Hematopoietic multipotent progenitor cell treated with erythropoietin and hydrocortisone succinate and interleukin-3 and kit ligand, for 4 days (in vitro differentiated cells): ENCODE results near the gene HNRNPL.
"Not testable (repeated sequence)": the region's sequence is repeated elsewhere in the genome, so short reads cannot be mapped to it uniquely, and the experiment has no call there.

Experiments used
- DNase-seq: peaks from one replicate; pipeline ENCODE4 v3.0.0-alpha.2; 2015

HNRNPL gene

DNA sequence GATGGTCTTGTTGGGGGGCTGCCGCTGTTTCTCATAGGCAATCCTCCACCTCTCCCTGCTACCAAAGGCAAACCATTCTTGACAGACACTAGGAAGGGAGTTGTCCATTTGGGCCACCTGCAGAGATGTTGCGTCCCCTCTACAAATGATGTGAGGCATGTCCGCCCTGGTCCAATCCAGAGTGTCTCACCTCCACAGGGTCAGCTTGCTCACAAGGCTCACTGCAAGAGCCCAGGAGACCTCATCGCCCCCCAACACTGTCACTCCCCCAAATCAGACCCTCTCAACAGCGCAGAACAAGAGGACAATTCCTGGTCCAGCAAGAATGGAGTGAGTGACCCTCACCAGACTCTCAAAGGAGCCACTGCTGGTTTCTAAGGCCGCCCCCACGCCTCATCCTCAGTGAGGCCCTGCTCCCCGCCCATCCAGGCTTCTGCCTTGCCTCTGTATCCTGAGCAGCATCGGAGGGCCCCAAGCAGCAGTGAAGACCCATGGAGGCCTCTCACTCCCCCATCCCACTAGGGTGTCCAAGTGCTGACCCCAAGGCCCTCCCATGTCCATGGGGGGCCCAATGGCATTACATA, 6.5 kb downstream of the HNRNPL start:
- DNase-seq, result peak; percentile 2

DNA sequence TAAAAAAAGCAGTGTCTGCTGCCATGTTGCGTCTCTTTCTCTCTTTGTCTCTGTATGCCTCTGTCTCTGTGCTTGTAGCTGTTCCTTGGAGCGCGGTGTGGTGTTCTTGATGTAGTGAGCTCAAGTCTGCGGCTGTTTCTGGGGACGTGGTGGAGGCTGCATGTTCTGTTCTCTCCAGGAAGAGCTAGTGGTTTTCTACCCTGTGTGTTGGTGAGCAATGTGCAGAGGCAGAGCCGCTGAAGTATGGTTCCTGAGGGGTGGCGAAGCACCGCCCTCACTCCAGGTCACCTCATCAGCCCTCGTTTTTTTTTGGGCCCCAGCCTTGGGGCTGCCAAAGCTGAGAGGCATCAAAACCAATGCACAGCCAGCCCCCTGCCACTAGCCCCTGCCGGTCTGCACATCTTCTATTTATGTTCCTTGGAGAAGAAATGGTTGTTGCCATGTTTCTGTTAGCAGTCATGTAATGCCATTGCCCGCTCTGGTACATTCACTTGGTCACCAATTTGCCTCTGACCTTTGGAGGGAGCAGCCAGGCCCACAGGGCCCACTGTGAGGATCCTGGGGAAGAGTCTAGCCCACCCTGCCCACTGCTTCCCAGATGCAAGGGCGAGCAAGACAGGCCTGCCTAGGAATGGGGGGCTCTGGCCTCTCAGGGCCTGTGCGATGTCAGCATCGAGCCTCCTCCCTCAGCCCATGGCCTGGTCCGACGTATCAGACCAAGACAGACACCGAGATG, 7.2 kb downstream of the HNRNPL start:
- DNase-seq, result no peak

DNA sequence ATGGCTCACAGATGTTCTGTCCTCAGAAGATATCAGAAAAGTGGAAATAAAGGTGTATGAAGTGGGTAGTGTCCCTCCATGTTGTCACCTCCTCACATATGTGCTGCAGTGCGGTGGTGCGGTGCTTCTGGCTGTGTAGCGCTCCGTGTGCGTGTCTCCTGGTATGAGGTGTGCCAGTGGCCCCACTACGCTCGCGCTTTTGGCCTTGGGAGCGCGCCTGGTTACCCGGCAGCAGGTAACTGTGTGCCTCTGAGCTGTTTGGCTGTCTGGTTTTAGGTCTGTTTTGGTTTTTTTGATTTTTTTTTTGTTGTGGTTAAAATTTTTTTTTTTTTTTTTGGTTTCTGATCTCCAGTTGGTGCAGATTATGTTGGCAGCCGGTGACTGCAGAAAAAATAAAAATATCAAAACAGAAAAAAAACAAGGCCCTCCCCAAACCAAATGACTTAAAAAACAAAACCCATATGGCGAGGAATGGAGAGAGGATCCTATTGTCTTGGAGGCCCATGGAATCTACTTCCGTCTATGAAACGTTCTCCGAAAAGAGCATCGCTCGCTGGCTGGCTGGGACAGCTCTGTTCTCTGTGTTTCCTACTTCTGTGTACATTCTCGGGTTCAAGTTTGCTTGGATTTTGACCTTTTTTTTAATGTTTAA, 7.9 kb downstream of the HNRNPL start:
- DNase-seq, result no peak

- no peak for DNase-seq
These were observed 8.5 kb downstream of the HNRNPL start for GRCh38 chr19:38841180-38841766.

GRCh38 chr19:38840583-38840968, 9.2 kb downstream of the HNRNPL start:
- DNase-seq, result no peak

DNA sequence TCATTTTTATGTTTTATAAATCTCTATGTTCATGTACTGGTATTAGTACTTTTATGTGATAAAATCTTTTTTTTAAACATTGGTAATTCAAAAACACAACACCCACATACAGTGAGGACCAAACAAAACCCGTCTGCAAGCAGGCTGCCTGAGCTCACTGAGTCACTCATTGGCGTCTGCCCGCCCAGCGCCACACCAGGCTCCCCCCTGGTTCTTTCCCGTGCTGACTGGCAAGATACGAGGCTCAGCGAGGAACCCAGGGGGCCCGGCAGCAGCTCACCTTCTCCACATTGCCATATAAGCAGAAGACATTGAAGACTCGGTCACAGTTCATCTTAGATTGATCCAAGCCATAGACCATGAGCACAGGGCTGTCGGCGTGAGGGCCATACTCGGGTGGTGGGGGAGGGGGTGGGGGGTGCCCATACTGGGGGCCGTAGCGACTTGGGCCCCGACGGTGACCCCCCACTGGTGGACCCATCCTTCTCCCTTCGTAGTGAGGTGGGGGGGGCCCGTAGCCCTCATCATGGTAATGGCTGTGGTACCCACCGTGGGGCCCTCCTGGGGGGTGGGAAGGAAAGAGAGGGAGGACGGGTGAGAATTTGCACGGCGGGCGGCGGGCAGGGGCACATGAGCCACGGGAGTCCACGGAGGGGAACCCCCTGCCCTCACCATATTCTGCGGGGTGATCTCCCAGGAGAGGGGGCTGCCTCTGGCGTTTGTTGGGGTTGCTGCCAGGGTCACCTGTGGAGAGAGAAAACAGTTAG, 9.8 kb downstream of the HNRNPL start:
- no peak for DNase-seq

DNA sequence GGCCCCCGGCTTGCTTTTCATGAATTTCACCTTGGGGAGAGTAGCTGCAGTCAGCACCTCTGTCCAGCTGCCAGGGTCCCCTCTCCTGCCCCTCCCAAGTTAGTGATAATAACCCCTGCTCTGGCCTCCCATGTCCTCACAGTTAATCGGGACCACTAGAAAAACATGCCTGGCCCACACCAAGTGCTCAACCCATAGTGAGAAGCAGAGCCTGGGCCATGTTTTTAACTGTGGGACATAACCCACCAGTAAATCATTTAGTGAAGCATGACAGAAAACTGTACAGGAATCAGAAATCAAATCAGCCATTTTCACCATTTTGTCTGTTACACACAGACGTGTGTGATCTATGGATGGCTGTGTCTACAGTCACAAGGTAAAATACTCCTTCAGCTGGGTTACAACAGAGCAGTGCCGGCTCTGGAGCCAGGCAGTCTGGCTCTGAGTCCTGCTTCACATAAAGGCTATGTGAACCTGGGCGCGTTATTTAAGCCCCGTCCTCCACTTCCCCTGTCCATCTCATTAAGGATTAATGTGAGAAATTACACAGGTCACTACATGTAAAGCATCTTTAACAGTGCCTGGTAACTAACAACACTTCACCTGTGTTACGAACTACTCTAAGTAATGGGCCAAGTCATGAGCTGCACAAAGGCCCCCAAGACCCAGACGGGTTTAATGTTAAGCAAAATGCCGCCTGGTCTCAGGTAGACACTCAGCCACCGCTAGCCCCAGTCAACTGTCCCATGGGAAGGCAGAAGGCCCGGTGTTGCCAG, 10.6 kb downstream of the HNRNPL start:
- no peak for DNase-seq

DNA sequence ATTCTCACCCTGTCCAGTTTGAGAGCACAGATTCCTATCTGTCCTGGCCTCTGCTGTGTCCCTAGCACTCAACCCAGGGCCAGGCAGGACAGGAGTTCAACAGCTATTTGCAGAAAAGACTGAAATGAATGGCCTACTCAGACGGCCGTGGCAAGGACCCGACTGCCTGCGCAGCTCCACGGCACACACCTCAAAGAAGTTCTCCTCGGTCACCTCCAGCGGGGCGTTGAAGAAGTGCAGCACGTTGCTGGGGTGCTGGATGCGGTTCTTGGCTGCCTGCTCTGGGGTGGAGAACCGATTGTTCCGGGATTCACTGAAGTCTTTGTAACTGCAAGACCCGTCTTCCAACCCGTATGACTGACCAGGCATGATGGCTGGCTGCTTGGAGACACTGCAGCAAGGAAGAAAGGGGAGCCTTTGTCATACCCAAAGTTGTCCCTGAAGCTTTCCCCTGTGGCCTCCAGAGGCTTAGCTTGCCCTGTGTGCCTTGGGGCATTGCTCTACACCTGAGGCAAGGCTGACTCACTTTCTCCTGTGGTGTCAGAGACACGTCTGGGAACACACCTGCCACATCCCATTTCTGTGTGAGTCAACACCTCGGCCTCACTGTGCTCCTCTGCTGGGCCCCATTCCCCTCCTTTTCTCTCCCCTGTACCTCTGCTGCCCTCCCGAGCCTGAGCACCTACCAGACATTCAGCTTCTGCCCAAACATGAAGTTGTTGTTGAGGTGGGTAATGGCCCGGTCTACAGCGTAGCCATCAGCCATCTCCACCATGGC, 11.4 kb downstream of the HNRNPL start:
- no peak for DNase-seq

GRCh38 chr19:38837656-38838121, 12.1 kb downstream of the HNRNPL start:
- DNase-seq, result no peak

- no peak for DNase-seq
These were observed 12.7 kb downstream of the HNRNPL start for GRCh38 chr19:38836983-38837626.

DNA sequence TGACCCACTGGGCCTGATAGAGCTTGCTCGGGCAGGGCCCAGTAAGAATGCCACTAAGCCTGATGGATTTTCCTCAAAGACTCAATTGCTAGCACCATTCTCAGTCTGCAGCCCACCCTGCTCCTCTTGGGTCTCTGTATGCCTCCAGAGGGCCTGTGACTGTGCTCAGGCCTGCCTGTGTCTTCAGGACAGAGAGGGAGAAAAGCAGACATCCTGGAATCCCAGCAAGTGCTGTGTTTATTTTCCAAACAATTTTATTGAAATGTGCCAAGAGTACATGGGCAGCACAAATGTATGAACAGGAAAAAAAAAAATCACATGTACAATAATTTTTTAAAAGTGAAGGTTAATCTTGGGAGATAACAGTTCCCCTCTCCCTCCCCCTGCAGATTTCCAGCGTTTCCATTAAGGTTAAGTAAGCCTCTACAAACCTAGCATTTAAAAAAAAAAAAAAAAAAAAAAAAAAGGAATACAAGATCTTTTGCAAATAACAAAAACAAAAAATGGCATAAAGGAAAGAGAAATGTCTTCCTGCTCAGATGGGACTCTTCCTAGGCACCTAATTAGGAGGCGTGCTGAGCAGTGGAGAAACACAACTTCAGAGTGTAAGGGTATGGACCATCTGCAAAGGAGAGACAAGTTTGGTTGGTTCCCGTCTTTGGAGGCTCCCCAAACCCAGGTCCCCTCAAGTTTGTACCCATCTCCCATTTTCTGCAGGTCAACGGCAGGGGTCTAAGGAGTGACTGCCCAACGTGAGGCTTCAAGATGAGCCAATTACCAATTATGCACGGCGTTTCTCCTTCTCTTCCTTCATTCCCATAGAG, 13.4 kb downstream of the HNRNPL start:
- no peak for DNase-seq

- DNase-seq, result no peak
These were observed 15.2 kb downstream of the HNRNPL start for GRCh38 chr19:38834590-38834989.

DNA sequence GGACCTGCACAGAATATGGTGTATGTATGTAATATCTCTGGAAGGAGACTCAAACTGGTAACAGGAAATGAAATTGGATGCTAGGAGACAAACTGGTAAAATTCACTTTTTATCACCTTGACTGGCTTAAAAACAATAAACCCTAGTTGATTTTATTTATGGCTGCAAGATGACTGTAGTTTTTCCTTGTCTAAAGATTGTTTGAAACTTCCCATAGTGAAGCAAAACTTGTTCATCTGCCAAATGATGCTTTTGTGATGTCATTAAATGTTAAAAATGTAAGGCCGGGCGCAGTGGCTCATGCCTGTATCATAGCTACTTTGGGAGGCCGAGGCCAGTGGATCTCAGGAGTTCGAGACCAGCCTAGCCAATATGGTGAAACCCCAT, 15.7 kb downstream of the HNRNPL start:
- no peak for DNase-seq

DNA sequence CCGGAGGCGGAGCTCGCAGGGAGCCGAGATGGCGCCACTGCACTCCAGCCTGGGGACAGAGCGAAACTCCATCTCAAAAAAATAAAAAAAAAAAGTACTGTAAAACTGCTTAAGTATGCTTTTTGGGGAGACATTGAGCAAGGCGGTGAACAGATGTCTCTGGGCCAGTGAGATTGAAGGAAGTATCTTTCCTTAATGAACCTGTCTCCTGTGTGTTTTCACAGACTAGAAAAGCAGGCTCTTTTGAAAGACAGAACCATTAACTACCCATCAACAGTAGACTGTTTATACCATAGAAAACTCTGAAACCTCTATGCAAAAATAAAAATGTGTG, 16.7 kb downstream of the HNRNPL start:
- DNase-seq, result no peak

DNA sequence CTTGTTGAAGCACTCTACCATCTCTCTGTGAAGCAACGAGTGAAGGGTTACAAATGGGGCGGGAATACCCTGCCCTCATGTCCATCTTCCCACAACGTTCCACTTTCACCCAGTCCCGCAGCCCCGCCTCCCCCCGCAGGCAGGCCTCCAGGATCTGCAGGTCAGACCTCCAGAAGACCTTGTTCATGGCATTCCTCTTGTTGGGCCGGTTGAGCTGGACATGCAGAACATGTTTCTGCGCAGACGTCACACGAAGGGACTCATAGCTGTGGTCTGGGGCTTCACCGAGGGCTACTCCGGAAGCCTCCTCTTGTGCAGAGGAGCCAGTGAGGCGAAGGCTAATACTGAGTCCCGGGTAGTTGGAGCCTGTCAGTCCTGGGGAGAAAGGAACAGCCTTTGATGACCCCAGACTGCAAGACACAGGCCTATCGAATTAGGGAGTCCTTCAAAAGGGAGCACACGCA, 18.6 kb downstream of the HNRNPL start:
- peak; percentile 63 for DNase-seq

DNA sequence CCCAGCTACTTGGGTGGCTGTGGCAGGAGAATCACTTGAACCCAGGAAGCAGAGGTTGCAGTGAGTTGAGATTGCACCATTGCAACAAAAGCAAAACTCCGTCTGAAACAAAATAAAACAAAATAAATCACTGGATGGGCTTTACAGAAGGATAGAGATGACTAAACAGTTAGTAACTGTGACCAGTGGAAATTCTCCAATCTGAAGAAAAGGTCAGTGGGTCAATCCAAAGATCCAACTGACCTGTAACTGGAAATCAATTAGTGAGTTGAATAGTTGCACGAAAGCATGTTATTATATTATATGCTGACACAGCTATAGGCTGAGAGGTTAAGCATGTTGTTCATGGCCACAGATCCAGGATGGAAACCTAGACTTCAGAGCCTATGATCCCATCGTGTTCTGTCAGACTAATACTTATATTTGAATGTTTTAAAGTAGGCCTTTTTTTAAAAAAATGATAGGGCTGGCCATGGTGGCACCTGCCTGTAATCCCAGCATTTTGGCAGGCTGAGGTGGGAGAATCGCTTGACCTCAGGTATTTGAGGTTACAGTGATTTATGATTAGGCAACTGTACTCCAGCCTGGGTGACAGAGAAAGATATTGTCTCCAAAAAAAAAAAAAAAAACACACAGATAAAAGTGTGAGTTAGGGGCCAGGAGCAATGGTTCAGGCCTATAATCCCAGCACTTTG, 19.6 kb downstream of the HNRNPL start:
- DNase-seq, result no peak

- peak; percentile 45 for DNase-seq
These were observed 20.6 kb downstream of the HNRNPL start for GRCh38 chr19:38829203-38829602.

GRCh38 chr19:38826856-38827551, 22.8 kb downstream of the HNRNPL start:
- DNase-seq, result no peak

DNA sequence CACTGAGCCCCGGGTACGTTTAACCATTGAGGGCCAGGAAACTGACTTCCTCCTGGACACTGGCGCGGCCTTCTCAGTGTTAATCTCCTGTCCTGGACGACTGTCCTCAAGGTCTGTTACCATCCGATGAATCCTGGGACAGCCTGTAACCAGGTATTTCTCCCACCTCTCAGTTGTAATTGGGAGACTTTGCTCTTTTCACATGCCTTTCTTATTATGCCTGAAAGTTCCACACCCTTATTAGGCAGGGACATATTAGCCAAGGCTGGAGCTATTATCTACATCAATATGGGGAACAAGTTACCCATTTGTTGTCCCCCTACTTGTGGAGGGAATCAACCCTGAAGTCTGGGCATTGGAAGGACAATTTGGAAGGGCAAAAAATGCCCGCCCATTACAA, 23.9 kb downstream of the HNRNPL start:
- DNase-seq, result not testable (repeated sequence)
